HG03469 (cell line): ENCODE results near the gene MICAL3.

Experiments
- ATAC-seq: cut with Tn5 transposase; IDR thresholded peaks from one replicate; pipeline ENCODE4 v1.9.1; 2021; ENCODE audit warnings: mild to moderate bottlenecking, moderate library complexity, moderate number of reproducible peaks; ENCODE audit not compliant: unreplicated experiment

The MICAL3 gene

GRCh38 chr22:17744430-17744829 is 279.9 kb downstream of the MICAL3 start:
- ATAC-seq: no peak

- no peak for ATAC-seq
Observed at GRCh38 chr22:17743661-17744411, 280.5 kb downstream of the MICAL3 start.

GRCh38 chr22:17742527-17742902 is 281.8 kb downstream of the MICAL3 start:
- no peak for ATAC-seq

- no peak for ATAC-seq
Observed at GRCh38 chr22:17741866-17742526, 282.4 kb downstream of the MICAL3 start.

- no peak for ATAC-seq
Observed at GRCh38 chr22:17739196-17739975, 285.0 kb downstream of the MICAL3 start.

GRCh38 chr22:17738386-17739128 is 285.8 kb downstream of the MICAL3 start:
- ATAC-seq: no peak
